GM19397 (cell line): ENCODE measurements around the gene PAK1.

Experiments used
- ATAC-seq: cut with Tn5 transposase; IDR thresholded peaks from one replicate; pipeline ENCODE4 v1.9.1; 2021; ENCODE audit warnings: mild to moderate bottlenecking, moderate library complexity; ENCODE audit not compliant: unreplicated experiment

The PAK1 gene

GRCh38 chr11:77475206-77475605 is 1.3 kb upstream of the PAK1 start:
- ATAC-seq = no peak

- no peak for ATAC-seq
Observed at GRCh38 chr11:77474684-77475060, 778 bp upstream of the PAK1 start.

- peak; percentile 29 for ATAC-seq
Observed at GRCh38 chr11:77472991-77473800, 698 bp downstream of the PAK1 start.

- no peak for ATAC-seq
Observed at GRCh38 chr11:77471558-77472193, 2.2 kb downstream of the PAK1 start.

GRCh38 chr11:77470971-77471370 is 2.9 kb downstream of the PAK1 start:
- ATAC-seq = no peak

GRCh38 chr11:77470504-77470903 is 3.4 kb downstream of the PAK1 start:
- ATAC-seq = no peak

GRCh38 chr11:77468527-77468926 is 5.4 kb downstream of the PAK1 start:
- ATAC-seq = no peak

GRCh38 chr11:77467993-77468392 is 5.9 kb downstream of the PAK1 start:
- ATAC-seq = no peak

- ATAC-seq = no peak
Observed at GRCh38 chr11:77467233-77467632, 6.7 kb downstream of the PAK1 start.

- ATAC-seq = peak; percentile 29
Observed at GRCh38 chr11:77457340-77457739, 16.6 kb downstream of the PAK1 start.

GRCh38 chr11:77455740-77456139 is 18.2 kb downstream of the PAK1 start:
- ATAC-seq = no peak

GRCh38 chr11:77454867-77455655 is 18.8 kb downstream of the PAK1 start:
- ATAC-seq = no peak

- no peak for ATAC-seq
Observed at GRCh38 chr11:77450227-77450626, 23.7 kb downstream of the PAK1 start.

- no peak for ATAC-seq
Observed at GRCh38 chr11:77449784-77450183, 24.1 kb downstream of the PAK1 start.

GRCh38 chr11:77449060-77449521 is 24.8 kb downstream of the PAK1 start:
- ATAC-seq = peak; percentile 45

- ATAC-seq = no peak
Observed at GRCh38 chr11:77448269-77448668, 25.6 kb downstream of the PAK1 start.

- ATAC-seq = no peak
Observed at GRCh38 chr11:77446911-77447629, 26.8 kb downstream of the PAK1 start.

- ATAC-seq = no peak
Observed at GRCh38 chr11:77444261-77444660, 29.6 kb downstream of the PAK1 start.

- no peak for ATAC-seq
Observed at GRCh38 chr11:77442394-77443053, 31.4 kb downstream of the PAK1 start.

- no peak for ATAC-seq
Observed at GRCh38 chr11:77441426-77441825, 32.5 kb downstream of the PAK1 start.
